HepG2 (cell line): ENCODE results near the gene RALBP1. TPM values are rescaled to one million over a fixed set of nuclear protein-coding genes. Genes with fewer than 3 reads are reported as not detected.

Source experiments
- CREB1 ChIP-seq, 2 experiments: fragments of 450-650 bp in 1 of 2; IDR thresholded peaks; 2 replicates each; pipeline ENCODE4 v1.6.1; 2016 to 2017; ENCODE audit warnings: control low read depth in 1 of 2, mild to moderate bottlenecking in 1 of 2, missing compliant biosample characterization in 1 of 2, missing genetic modification characterization in 1 of 2
- DMAP1 ChIP-seq: IDR thresholded peaks from 2 replicates; pipeline ENCODE4 v1.6.1; 2016
- FOXA1 ChIP-seq, 2 experiments: fragments of 450-650 bp in 1 of 2; sonication (generic) in 1 of 2; formaldehyde crosslinking in 1 of 2; IDR thresholded peaks; 2 replicates each; pipeline versions ENCODE4 v1.4.0 to v1.6.1; 2016 to 2020; ENCODE audit warnings: missing genetic modification reagents in 1 of 2
- GATAD2A ChIP-seq: IDR thresholded peaks from 2 replicates; pipeline ENCODE4 v1.6.1; 2016
- HDAC1 ChIP-seq: sonication (generic); formaldehyde crosslinking; IDR thresholded peaks from 2 replicates; pipeline ENCODE4 v1.5.1; 2020; ENCODE audit warnings: mild to moderate bottlenecking, missing genetic modification reagents
- HMGA1 ChIP-seq: sonication (generic); formaldehyde crosslinking; conservative IDR thresholded peaks from 2 replicates; pipeline ENCODE4 v1.4.0; 2020; ENCODE audit warnings: missing genetic modification reagents
- KLF6 ChIP-seq: IDR thresholded peaks from 2 replicates; pipeline ENCODE4 v1.8.0; 2016; ENCODE audit warnings: missing biosample characterization, missing genetic modification reagents
- PAF1 ChIP-seq: IDR thresholded peaks from 2 replicates; pipeline ENCODE4 v1.6.1; 2016; ENCODE audit warnings: missing genetic modification reagents, missing compliant biosample characterization
- TARDBP ChIP-seq: sonication (generic); formaldehyde crosslinking; IDR thresholded peaks from 2 replicates; pipeline ENCODE4 v1.8.0; 2022; ENCODE audit warnings: mild to moderate bottlenecking, missing genetic modification reagents
- TBP ChIP-seq: sonication (generic); formaldehyde crosslinking; IDR thresholded peaks from 2 replicates; pipeline ENCODE4 v1.5.0; 2020; ENCODE audit warnings: missing genetic modification reagents
- ZNF343 ChIP-seq: sonication (generic); formaldehyde crosslinking; IDR thresholded peaks from 2 replicates; pipeline ENCODE4 v1.4.0; 2020; ENCODE audit warnings: mild to moderate bottlenecking, missing genetic modification reagents
- ZNF441 ChIP-seq: sonication (generic); formaldehyde crosslinking; IDR thresholded peaks from 2 replicates; pipeline ENCODE4 v1.7.0; 2021; ENCODE audit warnings: missing genetic modification reagents, borderline replicate concordance
- ZNF557 ChIP-seq: sonication (generic); formaldehyde crosslinking; IDR thresholded peaks from 2 replicates; pipeline ENCODE4 v1.4.0; 2020; ENCODE audit warnings: missing genetic modification reagents
- ZSCAN22 ChIP-seq: sonication (generic); formaldehyde crosslinking; IDR thresholded peaks from 2 replicates; pipeline ENCODE4 v1.4.0; 2020; ENCODE audit warnings: mild to moderate bottlenecking, missing genetic modification reagents
- polyA plus RNA-seq, 8 experiments: library from polyadenylated mRNA; depleted of rRNA in 3 of 8; stranded (reverse) in 7 of 8; unstranded in 1 of 8; fragments of >200 nt; fragmentation: Illumina TruSeq in 4 of 8; extraction: Trizol in 4 of 8; gene quantifications; 2 replicates each; pipeline versions ENCODE4 v1.2.1 to v1.2.3, GENCODE V29; 2011 to 2016; ENCODE audit warnings: low read depth in 4 of 8, missing spikeins in 1 of 8, mixed read lengths in 1 of 8; ENCODE audit not compliant: insufficient read depth in 1 of 8
- total RNA-seq, 5 experiments: library from RNA; depleted of rRNA; stranded (reverse); fragments of >200 nt; fragmentation: Illumina TruSeq; extraction: Trizol; gene quantifications; 2 replicates each; pipeline ENCODE4 v1.2.3, GENCODE V29; 2016; ENCODE audit warnings: low read depth in 1 of 5
- TF ChIP-seq, protein P1 (sequence below), 2 experiments: fragments of 450-650 bp in 1 of 2; sonication (generic) in 1 of 2; formaldehyde crosslinking; IDR thresholded peaks; 2 replicates each; pipeline versions ENCODE4 v1.5.0 to v1.8.0; 2020 to 2022; ENCODE audit warnings: mild to moderate bottlenecking in 1 of 2, missing genetic modification reagents in 1 of 2
- TF ChIP-seq, protein P2 (sequence below): IDR thresholded peaks from 2 replicates; pipeline ENCODE4 v1.6.1; 2012; ENCODE audit warnings: low read depth, low read length, improper control_type of control experiment
- TF ChIP-seq, protein P3 (sequence below): sonication (generic); formaldehyde crosslinking; IDR thresholded peaks from 2 replicates; pipeline ENCODE4 v1.5.1; 2020; ENCODE audit warnings: mild to moderate bottlenecking, missing genetic modification reagents
- TF ChIP-seq, protein P4 (sequence below), 2 experiments: sonication (generic) in 1 of 2; formaldehyde crosslinking in 1 of 2; IDR thresholded peaks; 2 replicates each; pipeline versions ENCODE4 v1.4.0 to v1.6.1; 2016 to 2020; ENCODE audit warnings: borderline replicate concordance in 1 of 2, low read depth in 1 of 2, mild to moderate bottlenecking in 1 of 2, missing genetic modification reagents in 1 of 2
- TF ChIP-seq, protein P5 (sequence below): IDR thresholded peaks from 2 replicates; pipeline ENCODE4 v1.6.1; 2012; ENCODE audit warnings: inconsistent platforms

The RALBP1 gene
- total and polyA plus RNA-seq, 2 of the 13 experiments (the other 11 are each of a cell fraction or from before 2014, with no cell fraction given) = 24.5 to 33.1 TPM

DNA sequence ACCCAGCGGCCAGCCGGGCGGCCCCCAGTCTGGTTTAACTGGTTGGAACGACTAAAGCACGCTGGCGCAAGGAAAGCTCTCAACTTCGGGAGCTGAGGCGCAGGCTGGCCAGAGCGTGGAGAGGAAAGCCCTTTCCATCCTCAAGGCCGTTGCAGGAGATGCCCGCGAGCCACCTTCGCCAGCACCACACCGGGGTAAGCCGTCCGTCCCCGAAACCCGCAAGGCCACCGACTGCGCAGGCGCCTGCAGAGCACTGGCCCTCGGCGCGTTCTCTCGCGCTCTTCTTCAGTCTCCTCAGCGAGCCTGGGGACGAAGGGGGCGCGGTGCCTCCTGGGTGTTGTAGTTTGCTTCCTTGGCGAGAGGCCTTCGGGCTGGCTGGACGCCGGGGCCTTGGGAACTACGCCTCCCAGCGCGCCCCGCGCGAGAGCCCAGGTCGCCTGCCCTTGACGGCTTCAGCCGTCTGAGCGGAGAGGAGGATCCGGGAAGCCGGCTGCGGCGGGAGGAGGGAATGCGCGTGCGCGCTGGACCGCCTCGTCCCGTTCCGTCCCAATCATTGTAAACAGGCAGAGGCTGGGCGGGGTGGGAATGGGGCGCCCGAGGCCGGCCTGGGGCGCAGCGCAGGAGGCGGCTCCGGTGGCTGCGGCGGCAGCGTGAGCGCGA is at the start of gene RALBP1 (continued):
- TF ChIP-seq, protein P1, sequence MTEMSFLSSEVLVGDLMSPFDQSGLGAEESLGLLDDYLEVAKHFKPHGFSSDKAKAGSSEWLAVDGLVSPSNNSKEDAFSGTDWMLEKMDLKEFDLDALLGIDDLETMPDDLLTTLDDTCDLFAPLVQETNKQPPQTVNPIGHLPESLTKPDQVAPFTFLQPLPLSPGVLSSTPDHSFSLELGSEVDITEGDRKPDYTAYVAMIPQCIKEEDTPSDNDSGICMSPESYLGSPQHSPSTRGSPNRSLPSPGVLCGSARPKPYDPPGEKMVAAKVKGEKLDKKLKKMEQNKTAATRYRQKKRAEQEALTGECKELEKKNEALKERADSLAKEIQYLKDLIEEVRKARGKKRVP (CRISPR knock-in tag; IDR thresholded peaks at IDR 0.05) = 0 out of 4 replicates have a peak, but pooled peaks of 1 of the 2 experiments have one; percentile 40
- TF ChIP-seq ZNF343 (CRISPR knock-in tag) (peak; percentile 63; the same call in 1 of the 2 replicates), ZSCAN22 (0 out of 2 replicates have a peak, but pooled peaks have one; percentile 11), CREB1 (IDR thresholded peaks at IDR 0.05) (peak; percentile 87), CREB1 (CRISPR knock-in tag; IDR thresholded peaks at IDR 0.05) (peak; percentile 94), PAF1 (CRISPR knock-in tag) (no peak), ZNF441 (CRISPR knock-in tag) (0 out of 2 replicates have a peak, but pooled peaks have one; percentile 35), DMAP1 (CRISPR knock-in tag) (peak; percentile 81; the same call in 1 of the 2 replicates), FOXA1 (IDR thresholded peaks at IDR 0.05) (no peak), FOXA1 (CRISPR knock-in tag; IDR thresholded peaks at IDR 0.05) (peak; percentile 87), KLF6 (CRISPR knock-in tag) (no peak), GATAD2A (CRISPR knock-in tag) (peak; percentile 50; the same call in 1 of the 2 replicates), HDAC1 (CRISPR knock-in tag) (peak; percentile 76), HMGA1 (CRISPR knock-in tag) (no peak), ZNF557 (CRISPR knock-in tag) (0 out of 2 replicates have a peak, but pooled peaks have one; percentile 75), TARDBP (CRISPR knock-in tag) (peak; percentile 68), TBP (peak; percentile 95)
- TF ChIP-seq, protein P2, sequence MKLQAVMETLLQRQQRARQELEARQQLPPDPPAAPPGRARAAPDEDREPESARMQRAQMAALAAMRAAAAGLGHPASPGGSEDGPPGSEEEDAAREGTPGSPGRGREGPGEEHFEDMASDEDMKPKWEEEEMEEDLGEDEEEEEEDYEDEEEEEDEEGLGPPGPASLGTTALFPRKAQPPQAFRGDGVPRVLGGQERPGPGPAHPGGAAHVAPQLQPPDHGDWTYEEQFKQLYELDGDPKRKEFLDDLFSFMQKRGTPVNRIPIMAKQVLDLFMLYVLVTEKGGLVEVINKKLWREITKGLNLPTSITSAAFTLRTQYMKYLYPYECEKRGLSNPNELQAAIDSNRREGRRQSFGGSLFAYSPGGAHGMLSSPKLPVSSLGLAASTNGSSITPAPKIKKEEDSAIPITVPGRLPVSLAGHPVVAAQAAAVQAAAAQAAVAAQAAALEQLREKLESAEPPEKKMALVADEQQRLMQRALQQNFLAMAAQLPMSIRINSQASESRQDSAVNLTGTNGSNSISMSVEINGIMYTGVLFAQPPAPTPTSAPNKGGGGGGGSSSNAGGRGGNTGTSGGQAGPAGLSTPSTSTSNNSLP = 0 out of 2 replicates have a peak, but pooled peaks have one; percentile 15
- TF ChIP-seq, protein P3, sequence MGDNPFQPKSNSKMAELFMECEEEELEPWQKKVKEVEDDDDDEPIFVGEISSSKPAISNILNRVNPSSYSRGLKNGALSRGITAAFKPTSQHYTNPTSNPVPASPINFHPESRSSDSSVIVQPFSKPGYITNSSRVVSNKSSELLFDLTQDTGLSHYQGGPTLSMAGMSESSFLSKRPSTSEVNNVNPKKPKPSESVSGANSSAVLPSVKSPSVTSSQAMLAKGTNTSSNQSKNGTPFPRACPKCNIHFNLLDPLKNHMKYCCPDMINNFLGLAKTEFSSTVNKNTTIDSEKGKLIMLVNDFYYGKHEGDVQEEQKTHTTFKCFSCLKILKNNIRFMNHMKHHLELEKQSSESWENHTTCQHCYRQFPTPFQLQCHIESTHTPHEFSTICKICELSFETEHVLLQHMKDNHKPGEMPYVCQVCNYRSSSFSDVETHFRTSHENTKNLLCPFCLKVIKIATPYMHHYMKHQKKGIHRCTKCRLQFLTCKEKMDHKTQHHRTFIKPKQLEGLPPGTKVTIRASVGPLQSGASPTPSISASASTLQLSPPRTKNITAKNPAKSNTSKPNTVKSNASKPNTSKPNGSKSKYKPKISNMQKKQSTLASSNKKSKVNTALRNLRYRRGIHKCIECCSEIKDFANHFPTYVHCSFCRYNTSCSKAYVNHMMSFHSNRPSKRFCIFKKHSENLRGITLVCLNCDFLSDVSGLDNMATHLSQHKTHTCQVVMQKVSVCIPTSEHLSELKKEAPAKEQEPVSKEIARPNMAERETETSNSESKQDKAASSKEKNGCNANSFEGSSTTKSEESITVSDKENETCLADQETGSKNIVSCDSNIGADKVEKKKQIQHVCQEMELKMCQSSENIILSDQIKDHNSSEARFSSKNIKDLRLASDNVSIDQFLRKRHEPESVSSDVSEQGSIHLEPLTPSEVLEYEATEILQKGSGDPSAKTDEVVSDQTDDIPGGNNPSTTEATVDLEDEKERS (CRISPR knock-in tag) = peak; percentile 64
- TF ChIP-seq, protein P4, sequence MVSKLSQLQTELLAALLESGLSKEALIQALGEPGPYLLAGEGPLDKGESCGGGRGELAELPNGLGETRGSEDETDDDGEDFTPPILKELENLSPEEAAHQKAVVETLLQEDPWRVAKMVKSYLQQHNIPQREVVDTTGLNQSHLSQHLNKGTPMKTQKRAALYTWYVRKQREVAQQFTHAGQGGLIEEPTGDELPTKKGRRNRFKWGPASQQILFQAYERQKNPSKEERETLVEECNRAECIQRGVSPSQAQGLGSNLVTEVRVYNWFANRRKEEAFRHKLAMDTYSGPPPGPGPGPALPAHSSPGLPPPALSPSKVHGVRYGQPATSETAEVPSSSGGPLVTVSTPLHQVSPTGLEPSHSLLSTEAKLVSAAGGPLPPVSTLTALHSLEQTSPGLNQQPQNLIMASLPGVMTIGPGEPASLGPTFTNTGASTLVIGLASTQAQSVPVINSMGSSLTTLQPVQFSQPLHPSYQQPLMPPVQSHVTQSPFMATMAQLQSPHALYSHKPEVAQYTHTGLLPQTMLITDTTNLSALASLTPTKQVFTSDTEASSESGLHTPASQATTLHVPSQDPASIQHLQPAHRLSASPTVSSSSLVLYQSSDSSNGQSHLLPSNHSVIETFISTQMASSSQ (IDR thresholded peaks at IDR 0.05; ENCODE audit: low read depth) = no peak
- TF ChIP-seq, protein P4 (CRISPR knock-in tag; IDR thresholded peaks at IDR 0.05; ENCODE audit: borderline replicate concordance) = peak; percentile 48; the same call in 1 of the 2 replicates
- TF ChIP-seq, protein P5, sequence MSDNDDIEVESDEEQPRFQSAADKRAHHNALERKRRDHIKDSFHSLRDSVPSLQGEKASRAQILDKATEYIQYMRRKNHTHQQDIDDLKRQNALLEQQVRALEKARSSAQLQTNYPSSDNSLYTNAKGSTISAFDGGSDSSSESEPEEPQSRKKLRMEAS = 0 out of 2 replicates have a peak, but pooled peaks have one; percentile 15
